ENCODE results near the gene BACH1. TPM values are rescaled to one million over a fixed set of nuclear protein-coding genes. Genes with fewer than 3 reads are reported as not detected.
A peak's percentile ranks its signal among the peaks of the same experiment; 100 is the strongest.

BACH1 gene
- total RNA-seq, 1 experiment from 2014 or later: 30.3 TPM

- DNase-seq (ENCODE audit: low spot score): no peak
Observed at GRCh38 chr21:29290240-29290639, 8.5 kb upstream of the BACH1 start.

DNA sequence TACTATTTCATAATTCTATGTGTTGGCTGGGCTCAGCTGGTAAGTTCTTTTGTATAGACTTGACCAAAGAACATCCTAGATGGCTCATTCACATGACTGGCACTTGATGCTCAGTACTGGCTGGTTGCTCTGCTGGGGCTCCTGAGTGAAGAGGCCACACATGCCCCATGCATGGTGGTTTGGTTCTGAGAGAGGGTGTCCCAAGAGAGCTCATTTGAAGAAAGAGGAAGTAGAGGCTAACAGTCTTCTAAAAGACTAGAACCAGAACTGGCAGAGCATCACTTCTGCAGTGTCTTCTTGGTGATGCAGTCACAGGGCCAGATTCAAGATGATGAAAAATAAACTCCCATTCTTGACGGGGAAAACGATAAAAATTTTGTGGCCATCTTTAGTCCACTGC, 5.2 kb upstream of the BACH1 start:
- DNase-seq (ENCODE audit: low spot score): no peak

- no peak for DNase-seq (ENCODE audit: low spot score)
Observed at GRCh38 chr21:29295066-29295650, 3.6 kb upstream of the BACH1 start.

- no peak for DNase-seq (ENCODE audit: low spot score)
Observed at GRCh38 chr21:29296446-29296845, 2.3 kb upstream of the BACH1 start.

DNA sequence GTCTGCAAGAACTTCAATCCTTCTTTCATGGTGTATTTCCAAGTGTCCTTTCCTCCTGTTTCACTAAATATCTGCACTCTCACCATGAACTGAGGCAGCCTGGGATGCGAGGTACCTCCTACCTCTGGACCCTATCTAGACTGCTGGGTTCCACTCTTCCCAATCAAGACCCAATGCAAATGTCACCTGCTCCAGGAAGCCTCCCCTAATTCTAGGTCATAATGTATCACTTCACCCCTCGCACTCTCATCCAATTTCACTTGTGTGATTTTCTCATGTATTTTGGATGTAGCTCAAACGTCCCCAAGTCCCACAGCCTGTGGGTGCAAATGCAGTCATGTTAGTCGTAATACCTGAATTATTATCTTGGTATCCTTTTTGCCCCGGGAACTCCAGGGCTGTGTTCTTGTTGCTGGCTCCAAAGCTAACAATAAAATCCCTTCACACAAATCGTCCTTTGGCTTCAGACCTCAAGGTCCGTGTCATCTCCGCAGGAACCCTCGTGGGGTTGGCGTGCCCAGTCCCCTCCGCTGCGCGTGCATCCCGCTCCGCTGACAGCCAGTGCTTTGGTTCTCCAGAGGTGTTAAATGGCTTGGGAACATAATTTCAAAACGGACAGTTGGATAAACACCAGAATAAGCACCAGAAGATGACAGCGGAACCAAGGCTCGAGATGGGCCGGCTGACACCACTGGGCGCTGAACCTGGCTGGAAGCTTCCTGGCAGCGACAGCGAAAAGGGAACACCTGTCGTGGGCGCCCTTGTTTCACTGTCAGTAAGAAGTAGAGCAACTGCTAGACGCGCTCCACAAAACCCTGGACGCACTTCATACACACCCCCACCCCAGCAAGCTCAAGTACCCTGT, 1.0 kb upstream of the BACH1 start:
- DNase-seq (ENCODE audit: low spot score): no peak

DNA sequence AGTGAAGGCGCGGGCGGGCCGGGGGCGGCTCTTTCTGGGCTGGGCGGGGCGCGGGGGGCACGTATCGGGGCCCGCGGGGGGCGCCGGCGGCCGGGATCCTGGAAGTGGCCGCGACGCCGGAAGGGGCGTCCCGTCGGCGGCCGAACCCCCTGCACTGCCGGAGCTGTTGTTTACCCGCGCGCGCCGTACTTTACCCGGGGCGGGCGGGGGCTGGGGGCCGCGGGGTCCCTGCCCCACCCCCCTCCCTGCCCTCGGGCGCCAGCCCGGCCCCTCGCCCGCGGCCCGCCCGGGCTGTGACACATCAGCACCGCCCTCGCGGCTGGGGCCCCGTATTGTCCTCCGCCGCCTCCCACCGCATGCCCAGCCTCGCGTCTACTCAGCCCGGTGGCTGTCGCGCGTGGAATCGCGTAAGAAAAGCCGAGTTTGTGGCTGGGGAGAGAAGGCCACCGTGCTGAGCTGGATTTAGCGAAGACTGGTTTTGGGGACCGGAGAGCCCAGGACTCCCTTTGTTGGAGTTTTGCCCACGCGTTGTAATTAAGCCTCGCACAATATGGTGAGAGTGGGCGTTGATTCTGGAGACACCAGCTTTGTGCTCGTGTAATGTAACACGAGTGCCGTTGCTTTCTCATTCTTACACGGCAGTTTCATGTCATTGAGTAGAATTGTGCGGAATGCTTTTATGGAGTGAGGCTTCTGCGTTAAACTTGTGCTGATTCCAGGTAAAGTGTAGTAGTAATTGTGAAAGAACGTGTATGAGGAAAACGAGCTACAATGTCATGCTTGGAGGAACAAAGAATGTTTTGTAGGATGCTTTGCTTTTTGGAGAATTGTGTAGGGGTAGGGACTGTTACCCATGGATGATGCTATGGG, 559 bp downstream of the BACH1 start:
- peak; percentile 43 for DNase-seq (ENCODE audit: low spot score)

GRCh38 chr21:29299916-29300806, 1.4 kb downstream of the BACH1 start:
- DNase-seq (ENCODE audit: low spot score): peak; percentile 97

GRCh38 chr21:29300807-29301138, 2.1 kb downstream of the BACH1 start:
- no peak for DNase-seq (ENCODE audit: low spot score)

GRCh38 chr21:29301691-29302090, 3.0 kb downstream of the BACH1 start:
- DNase-seq (ENCODE audit: low spot score): no peak

DNA sequence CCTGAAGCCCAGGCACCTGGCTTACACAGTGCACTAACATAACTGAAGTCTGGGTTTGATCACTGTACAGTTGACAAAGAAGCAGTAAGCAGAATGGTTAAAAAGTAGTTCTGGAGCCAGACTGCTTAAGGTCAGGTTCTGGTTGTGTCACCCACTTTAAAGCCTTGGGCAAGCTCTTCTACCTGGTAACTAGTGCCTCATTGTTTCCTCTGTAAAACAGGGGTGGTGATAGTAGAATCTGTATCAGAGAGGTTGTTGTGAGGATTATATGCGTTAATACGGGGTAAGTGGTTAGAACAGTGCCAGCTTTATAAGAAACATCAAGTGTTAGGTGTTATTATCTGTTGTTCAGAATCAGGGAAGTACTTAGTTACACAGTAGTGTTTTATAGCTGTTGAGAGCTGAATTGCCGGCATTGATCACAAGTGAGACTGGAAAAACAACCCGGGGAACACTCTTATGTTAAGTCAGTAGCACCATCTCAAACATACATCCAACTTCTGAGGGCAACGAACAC, 3.7 kb downstream of the BACH1 start:
- DNase-seq (ENCODE audit: low spot score): no peak

DNA sequence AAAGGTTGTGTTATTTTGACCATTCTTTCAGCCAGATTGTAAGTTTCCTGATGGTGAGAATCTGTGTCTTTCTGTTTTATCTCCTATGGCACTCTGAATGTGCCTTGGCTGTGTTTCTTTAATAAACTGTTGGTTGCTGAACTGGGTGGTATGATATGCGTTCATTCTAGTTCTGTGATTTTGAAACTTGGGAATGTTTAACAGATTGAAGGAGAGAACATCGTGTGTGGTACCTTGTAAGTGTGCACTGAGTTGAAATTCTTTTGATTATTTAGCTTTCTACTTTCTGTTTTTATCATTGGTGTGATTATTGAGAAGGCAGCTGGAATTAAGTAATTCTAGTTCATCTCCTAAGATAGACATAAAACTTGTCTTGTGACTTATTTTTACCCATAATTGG, 4.6 kb downstream of the BACH1 start:
- DNase-seq (ENCODE audit: low spot score): no peak

DNA sequence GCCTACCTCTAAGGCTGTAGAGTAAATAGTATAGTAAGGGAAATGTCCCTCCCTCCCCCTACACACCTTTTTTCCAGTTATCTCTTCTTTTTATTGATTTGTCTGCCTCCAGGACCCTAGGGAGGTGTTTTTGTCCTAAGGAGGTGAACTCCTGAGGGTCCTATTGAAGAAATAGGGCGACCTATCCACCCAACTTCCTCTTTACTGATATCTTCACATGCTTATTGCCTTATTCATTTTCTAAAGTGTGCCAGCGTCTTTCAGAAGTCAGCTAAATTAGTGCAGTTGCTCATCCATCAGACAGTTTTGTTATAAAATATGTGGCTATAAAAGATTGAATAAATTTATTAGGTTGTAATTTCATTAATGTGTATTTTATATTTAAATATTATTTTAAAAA, 5.9 kb downstream of the BACH1 start:
- DNase-seq (ENCODE audit: low spot score): no peak

DNA sequence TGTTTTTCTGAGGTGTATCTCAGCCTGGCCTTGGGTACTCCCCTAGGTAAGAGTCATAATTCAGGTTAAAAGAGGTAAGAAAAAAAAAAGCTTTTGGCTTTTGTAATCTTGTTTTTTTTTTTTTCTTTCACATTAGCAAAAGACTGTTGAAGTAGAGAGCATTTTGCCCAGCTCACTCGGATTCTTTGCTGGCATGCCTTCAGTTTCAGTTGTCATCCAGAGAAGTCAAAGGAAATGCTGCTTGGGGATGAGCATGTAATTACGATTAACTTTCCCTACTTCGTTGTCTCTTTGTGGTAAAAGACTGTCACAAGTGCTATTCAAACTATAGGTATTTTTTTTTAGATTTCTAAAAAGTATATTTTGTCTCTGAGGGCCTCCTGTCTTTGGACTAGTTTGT, 6.3 kb downstream of the BACH1 start:
- DNase-seq (ENCODE audit: low spot score): no peak

DNA sequence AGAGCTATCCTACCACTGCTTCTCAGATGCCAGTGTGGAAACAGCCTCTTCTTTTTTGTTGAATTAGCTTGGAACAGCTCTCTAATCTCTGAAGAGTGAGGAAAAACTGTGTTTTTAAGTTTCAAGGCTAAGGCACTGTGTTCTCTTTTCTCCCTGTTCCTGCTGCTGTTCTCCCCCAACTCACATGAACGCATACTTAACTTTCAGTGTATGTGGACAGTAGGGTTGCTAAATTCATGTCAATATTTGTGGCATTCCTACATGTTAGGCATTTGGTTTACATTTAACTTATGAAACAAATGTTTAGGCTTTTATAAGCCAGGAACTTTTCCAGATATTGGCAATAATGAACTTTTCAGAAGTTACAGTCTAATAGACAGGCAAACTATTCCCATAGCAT, 6.8 kb downstream of the BACH1 start:
- no peak for DNase-seq (ENCODE audit: low spot score)

- no peak for DNase-seq (ENCODE audit: low spot score)
Observed at GRCh38 chr21:29306920-29307319, 8.2 kb downstream of the BACH1 start.

GRCh38 chr21:29307718-29308455, 9.2 kb downstream of the BACH1 start:
- no peak for DNase-seq (ENCODE audit: low spot score)

- DNase-seq (ENCODE audit: low spot score): no peak
Observed at GRCh38 chr21:29308456-29308783, 9.7 kb downstream of the BACH1 start.

DNA sequence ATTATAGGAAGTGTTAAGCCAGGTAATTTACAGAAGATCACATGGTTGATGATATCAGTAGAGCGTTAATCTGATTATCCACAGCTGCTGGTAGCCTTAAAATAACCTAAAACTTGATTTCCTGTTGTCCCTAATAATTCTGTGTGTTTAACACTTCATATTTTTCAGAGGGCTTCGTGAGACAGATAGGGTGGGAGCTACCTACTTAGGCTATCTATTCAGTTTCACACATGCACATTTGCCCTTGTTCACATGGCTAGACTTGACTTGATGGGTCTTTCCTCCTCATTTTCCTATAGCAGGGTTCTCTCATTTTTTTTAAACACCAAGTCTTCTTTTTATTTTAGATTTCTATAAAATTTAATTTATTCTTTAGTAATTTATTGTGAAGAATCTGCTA, 11.0 kb downstream of the BACH1 start:
- no peak for DNase-seq (ENCODE audit: low spot score)

- no peak for DNase-seq (ENCODE audit: low spot score)
Observed at GRCh38 chr21:29311802-29312201, 13.1 kb downstream of the BACH1 start.

DNA sequence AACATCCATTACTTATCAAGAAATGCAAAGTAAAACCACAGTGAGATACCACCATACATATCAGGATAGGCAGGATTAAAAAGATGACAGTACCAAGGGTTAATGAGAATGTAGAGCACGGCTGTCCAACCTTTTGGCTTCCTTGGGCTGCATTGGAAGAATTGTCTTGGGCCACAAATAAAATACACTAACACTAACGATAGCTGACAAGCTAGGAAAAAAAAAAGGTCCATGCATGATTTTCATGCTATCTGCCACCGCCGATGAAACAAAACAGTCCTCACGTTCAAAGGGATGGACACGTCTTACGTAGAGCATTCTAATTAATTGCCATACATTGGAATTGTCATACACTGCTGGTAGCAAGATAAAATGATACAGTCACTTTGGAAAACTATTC, 14.3 kb downstream of the BACH1 start:
- no peak for DNase-seq (ENCODE audit: low spot score)

All from H4 (cell line).